ENCODE results near the gene RASL10B. TPM values are rescaled to one million over a fixed set of nuclear protein-coding genes. Genes with fewer than 3 reads are reported as not detected.

Gene RASL10B
- total RNA-seq, 1 experiment from 2014 or later: 4.3 TPM

GRCh38 chr17:35766903-35767510, 35.6 kb downstream of the RASL10B start:
- ATAC-seq (no peak), DNase-seq (ENCODE audit: low read depth, low spot score) (no peak)
- H3K9me3 ChIP-seq (ENCODE audit: control insufficient read depth, insufficient read depth, low read depth, low read length): no peaks in the 10 kb centered on the region
- in situ Hi-C loops (cut with HindIII; ENCODE audit: low pct_unique_long_range_greater_than_20kb, low sequenced_read_pairs): no loop called here
- intact Hi-C loops (cut with micrococcal nuclease; ENCODE audit: unreplicated experiment): loop anchor here (1.0 kb wide), 1 partner anchor 37 kb away; no protein-coding TSS in a partner anchor
- H3K4me1 ChIP-seq (ENCODE audit: control insufficient read depth, insufficient read depth, low read length): peaks cover 4% of the 10 kb centered on the region; the same call in 1 of the 2 replicates
- H3K27ac ChIP-seq (ENCODE audit: low read length): no peak overlapping the region
- BruUV-seq (replicated peaks): no TSS peak
- TF ChIP-seq POLR2AphosphoS5 (IDR thresholded peaks at IDR 0.05; ENCODE audit: low read depth, low read length) (no peak), TCF7L2 (IDR thresholded peaks at IDR 0.05; ENCODE audit: low read depth, low read length) (no peak), SIN3A (IDR thresholded peaks at IDR 0.05; ENCODE audit: borderline replicate concordance, insufficient read depth, low read depth, low read length) (no peak)
- TF ChIP-seq, protein P1, sequence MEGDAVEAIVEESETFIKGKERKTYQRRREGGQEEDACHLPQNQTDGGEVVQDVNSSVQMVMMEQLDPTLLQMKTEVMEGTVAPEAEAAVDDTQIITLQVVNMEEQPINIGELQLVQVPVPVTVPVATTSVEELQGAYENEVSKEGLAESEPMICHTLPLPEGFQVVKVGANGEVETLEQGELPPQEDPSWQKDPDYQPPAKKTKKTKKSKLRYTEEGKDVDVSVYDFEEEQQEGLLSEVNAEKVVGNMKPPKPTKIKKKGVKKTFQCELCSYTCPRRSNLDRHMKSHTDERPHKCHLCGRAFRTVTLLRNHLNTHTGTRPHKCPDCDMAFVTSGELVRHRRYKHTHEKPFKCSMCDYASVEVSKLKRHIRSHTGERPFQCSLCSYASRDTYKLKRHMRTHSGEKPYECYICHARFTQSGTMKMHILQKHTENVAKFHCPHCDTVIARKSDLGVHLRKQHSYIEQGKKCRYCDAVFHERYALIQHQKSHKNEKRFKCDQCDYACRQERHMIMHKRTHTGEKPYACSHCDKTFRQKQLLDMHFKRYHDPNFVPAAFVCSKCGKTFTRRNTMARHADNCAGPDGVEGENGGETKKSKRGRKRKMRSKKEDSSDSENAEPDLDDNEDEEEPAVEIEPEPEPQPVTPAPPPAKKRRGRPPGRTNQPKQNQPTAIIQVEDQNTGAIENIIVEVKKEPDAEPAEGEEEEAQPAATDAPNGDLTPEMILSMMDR (IDR thresholded peaks at IDR 0.05): peak; percentile 77
- H3K4me3 ChIP-seq (ENCODE audit: low read depth in 2 of 2, low read length in 2 of 2): no peak overlapping the region
- no peaks in the 10 kb centered on the region for H3K36me3 ChIP-seq (ENCODE audit: control insufficient read depth, insufficient read depth, low read length)
- POLR2A ChIA-PET: no interaction called here
- peaks cover 3% of the 10 kb centered on the region; the same call in 1 of the 2 replicates for H3K27me3 ChIP-seq (ENCODE audit: control insufficient read depth, insufficient read depth, low read length)
- CTCF ChIA-PET: interaction anchor here (0.6 to 1.4 kb wide), 4 partner anchors 37 to 97 kb away, joined by 3 to 4 read pairs (median 4); no protein-coding TSS in a partner anchor

DNA sequence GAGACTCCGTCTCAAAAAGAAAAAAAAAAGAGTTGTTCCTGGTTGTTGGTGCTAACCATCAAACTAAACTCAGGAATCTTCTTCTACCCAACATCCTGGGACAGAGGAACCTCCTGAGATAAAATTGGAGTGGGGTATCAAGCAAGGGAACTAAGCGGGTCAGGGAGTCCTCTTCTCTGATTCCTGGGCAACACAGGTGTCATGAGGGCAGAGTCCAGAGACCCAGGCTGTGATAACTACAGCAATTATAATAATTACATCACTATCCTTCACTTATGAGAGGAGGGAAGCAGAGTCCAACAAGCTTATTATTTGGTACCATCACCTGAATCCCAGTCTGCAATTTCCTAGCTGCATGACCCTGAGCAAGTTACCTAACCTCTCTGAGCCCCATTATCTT, 37.4 kb downstream of the RASL10B start:
- POLR2A ChIA-PET: no interaction called here
- TF ChIP-seq SIN3A (IDR thresholded peaks at IDR 0.05; ENCODE audit: borderline replicate concordance, insufficient read depth, low read depth, low read length) (no peak), POLR2AphosphoS5 (IDR thresholded peaks at IDR 0.05; ENCODE audit: low read depth, low read length) (no peak), TCF7L2 (IDR thresholded peaks at IDR 0.05; ENCODE audit: low read depth, low read length) (no peak)
- TF ChIP-seq, protein P2, sequence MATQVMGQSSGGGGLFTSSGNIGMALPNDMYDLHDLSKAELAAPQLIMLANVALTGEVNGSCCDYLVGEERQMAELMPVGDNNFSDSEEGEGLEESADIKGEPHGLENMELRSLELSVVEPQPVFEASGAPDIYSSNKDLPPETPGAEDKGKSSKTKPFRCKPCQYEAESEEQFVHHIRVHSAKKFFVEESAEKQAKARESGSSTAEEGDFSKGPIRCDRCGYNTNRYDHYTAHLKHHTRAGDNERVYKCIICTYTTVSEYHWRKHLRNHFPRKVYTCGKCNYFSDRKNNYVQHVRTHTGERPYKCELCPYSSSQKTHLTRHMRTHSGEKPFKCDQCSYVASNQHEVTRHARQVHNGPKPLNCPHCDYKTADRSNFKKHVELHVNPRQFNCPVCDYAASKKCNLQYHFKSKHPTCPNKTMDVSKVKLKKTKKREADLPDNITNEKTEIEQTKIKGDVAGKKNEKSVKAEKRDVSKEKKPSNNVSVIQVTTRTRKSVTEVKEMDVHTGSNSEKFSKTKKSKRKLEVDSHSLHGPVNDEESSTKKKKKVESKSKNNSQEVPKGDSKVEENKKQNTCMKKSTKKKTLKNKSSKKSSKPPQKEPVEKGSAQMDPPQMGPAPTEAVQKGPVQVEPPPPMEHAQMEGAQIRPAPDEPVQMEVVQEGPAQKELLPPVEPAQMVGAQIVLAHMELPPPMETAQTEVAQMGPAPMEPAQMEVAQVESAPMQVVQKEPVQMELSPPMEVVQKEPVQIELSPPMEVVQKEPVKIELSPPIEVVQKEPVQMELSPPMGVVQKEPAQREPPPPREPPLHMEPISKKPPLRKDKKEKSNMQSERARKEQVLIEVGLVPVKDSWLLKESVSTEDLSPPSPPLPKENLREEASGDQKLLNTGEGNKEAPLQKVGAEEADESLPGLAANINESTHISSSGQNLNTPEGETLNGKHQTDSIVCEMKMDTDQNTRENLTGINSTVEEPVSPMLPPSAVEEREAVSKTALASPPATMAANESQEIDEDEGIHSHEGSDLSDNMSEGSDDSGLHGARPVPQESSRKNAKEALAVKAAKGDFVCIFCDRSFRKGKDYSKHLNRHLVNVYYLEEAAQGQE (IDR thresholded peaks at IDR 0.05; ENCODE audit: insufficient read depth in 1 of 2, low read depth in 2 of 2, low read length in 1 of 2): no peak
- TF ChIP-seq, protein P1 (IDR thresholded peaks at IDR 0.05): no peak
- H3K27me3 ChIP-seq (ENCODE audit: control insufficient read depth, insufficient read depth, low read length): peaks cover 3% of the 10 kb centered on the region; the same call in 1 of the 2 replicates
- ATAC-seq (no peak), DNase-seq (ENCODE audit: low read depth, low spot score) (no peak)
- in situ Hi-C loops (cut with HindIII; ENCODE audit: low pct_unique_long_range_greater_than_20kb, low sequenced_read_pairs): no loop called here
- H3K4me3 ChIP-seq (ENCODE audit: low read depth in 2 of 2, low read length in 2 of 2): no peak overlapping the region
- H3K9me3 ChIP-seq (ENCODE audit: control insufficient read depth, insufficient read depth, low read depth, low read length): no peaks in the 10 kb centered on the region
- H3K27ac ChIP-seq (ENCODE audit: low read length): no peak overlapping the region
- H3K36me3 ChIP-seq (ENCODE audit: control insufficient read depth, insufficient read depth, low read length): no peaks in the 10 kb centered on the region
- intact Hi-C loops (cut with micrococcal nuclease; ENCODE audit: unreplicated experiment): no loop called here
- H3K4me1 ChIP-seq (ENCODE audit: control insufficient read depth, insufficient read depth, low read length): peaks cover 4% of the 10 kb centered on the region; the same call in 1 of the 2 replicates
- CTCF ChIA-PET: interaction anchor here (1.9 kb wide), 1 partner anchor 36 kb away, joined by 27 read pairs; no protein-coding TSS in a partner anchor
- BruUV-seq (replicated peaks): no TSS peak

All from Panc1 (cell line).